ENCODE data around the gene C1QB. TPM values are rescaled to one million over a fixed set of nuclear protein-coding genes. Genes with fewer than 3 reads are reported as not detected.

C1QB gene
- total and polyA plus RNA-seq, 2 of the 8 experiments (the other 6 are each of a cell fraction or from before 2014, with no cell fraction given), result not detected

DNA sequence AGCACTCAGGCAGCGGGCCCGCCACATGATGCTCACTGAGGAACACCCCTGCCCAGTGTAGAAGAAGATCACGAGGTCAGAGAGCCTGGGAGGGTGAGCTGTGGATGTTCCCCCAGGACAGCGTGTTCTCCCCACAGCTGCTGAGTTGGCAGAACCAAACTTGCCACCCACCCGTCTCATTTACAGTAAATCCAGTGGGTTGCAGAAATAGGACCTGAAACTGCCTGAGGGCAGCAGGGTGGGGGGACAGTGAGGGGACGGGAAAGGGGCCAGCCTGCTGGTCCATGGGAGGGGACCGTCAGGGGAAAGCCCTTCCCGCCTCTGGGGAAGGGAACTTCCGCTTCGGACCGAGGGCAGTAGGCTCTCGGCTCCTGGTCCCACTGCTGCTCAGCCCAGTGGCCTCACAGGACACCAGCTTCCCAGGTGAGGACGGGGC, at the start of gene C1QB (continued):
- TF ChIP-seq, protein P1, sequence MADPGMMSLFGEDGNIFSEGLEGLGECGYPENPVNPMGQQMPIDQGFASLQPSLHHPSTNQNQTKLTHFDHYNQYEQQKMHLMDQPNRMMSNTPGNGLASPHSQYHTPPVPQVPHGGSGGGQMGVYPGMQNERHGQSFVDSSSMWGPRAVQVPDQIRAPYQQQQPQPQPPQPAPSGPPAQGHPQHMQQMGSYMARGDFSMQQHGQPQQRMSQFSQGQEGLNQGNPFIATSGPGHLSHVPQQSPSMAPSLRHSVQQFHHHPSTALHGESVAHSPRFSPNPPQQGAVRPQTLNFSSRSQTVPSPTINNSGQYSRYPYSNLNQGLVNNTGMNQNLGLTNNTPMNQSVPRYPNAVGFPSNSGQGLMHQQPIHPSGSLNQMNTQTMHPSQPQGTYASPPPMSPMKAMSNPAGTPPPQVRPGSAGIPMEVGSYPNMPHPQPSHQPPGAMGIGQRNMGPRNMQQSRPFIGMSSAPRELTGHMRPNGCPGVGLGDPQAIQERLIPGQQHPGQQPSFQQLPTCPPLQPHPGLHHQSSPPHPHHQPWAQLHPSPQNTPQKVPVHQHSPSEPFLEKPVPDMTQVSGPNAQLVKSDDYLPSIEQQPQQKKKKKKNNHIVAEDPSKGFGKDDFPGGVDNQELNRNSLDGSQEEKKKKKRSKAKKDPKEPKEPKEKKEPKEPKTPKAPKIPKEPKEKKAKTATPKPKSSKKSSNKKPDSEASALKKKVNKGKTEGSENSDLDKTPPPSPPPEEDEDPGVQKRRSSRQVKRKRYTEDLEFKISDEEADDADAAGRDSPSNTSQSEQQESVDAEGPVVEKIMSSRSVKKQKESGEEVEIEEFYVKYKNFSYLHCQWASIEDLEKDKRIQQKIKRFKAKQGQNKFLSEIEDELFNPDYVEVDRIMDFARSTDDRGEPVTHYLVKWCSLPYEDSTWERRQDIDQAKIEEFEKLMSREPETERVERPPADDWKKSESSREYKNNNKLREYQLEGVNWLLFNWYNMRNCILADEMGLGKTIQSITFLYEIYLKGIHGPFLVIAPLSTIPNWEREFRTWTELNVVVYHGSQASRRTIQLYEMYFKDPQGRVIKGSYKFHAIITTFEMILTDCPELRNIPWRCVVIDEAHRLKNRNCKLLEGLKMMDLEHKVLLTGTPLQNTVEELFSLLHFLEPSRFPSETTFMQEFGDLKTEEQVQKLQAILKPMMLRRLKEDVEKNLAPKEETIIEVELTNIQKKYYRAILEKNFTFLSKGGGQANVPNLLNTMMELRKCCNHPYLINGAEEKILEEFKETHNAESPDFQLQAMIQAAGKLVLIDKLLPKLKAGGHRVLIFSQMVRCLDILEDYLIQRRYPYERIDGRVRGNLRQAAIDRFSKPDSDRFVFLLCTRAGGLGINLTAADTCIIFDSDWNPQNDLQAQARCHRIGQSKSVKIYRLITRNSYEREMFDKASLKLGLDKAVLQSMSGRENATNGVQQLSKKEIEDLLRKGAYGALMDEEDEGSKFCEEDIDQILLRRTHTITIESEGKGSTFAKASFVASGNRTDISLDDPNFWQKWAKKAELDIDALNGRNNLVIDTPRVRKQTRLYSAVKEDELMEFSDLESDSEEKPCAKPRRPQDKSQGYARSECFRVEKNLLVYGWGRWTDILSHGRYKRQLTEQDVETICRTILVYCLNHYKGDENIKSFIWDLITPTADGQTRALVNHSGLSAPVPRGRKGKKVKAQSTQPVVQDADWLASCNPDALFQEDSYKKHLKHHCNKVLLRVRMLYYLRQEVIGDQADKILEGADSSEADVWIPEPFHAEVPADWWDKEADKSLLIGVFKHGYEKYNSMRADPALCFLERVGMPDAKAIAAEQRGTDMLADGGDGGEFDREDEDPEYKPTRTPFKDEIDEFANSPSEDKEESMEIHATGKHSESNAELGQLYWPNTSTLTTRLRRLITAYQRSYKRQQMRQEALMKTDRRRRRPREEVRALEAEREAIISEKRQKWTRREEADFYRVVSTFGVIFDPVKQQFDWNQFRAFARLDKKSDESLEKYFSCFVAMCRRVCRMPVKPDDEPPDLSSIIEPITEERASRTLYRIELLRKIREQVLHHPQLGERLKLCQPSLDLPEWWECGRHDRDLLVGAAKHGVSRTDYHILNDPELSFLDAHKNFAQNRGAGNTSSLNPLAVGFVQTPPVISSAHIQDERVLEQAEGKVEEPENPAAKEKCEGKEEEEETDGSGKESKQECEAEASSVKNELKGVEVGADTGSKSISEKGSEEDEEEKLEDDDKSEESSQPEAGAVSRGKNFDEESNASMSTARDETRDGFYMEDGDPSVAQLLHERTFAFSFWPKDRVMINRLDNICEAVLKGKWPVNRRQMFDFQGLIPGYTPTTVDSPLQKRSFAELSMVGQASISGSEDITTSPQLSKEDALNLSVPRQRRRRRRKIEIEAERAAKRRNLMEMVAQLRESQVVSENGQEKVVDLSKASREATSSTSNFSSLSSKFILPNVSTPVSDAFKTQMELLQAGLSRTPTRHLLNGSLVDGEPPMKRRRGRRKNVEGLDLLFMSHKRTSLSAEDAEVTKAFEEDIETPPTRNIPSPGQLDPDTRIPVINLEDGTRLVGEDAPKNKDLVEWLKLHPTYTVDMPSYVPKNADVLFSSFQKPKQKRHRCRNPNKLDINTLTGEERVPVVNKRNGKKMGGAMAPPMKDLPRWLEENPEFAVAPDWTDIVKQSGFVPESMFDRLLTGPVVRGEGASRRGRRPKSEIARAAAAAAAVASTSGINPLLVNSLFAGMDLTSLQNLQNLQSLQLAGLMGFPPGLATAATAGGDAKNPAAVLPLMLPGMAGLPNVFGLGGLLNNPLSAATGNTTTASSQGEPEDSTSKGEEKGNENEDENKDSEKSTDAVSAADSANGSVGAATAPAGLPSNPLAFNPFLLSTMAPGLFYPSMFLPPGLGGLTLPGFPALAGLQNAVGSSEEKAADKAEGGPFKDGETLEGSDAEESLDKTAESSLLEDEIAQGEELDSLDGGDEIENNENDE (IDR thresholded peaks at IDR 0.05; ENCODE audit: insufficient replicate concordance, low read length), result no peak
- TF ChIP-seq RBBP5 (IDR thresholded peaks at IDR 0.05; ENCODE audit: borderline replicate concordance, low read depth, low read length) (no peak), SIX5 (IDR thresholded peaks at IDR 0.05; ENCODE audit: low read depth, low read length) (no peak), TAF1 (IDR thresholded peaks at IDR 0.05; ENCODE audit: low read depth, low read length) (no peak), FOSL1 (IDR thresholded peaks at IDR 0.05; ENCODE audit: insufficient read depth, low read depth, low read length) (no peak)
